Liver (tissue), 3 donors: Measurements from ENCODE around the gene ZBTB7B.

Experiments used
- SP1 ChIP-seq: IDR thresholded peaks from 2 replicates; pipeline ENCODE4 v1.6.1; 2018; ENCODE audit warnings: antibody characterized with exemption, mild to moderate bottlenecking
- TF ChIP-seq, protein P1 (sequence below): fragments of 150-350 bp; IDR thresholded peaks from 2 replicates; pipeline ENCODE4 v1.5.1; 2017; ENCODE audit warnings: improper control_type of control experiment, low read depth, low read length; ENCODE audit not compliant: missing input control
- TF ChIP-seq, protein P2 (sequence below): IDR thresholded peaks from 2 replicates; pipeline ENCODE4 v1.6.1; 2016; ENCODE audit warnings: antibody characterized with exemption, mild to moderate bottlenecking
- TF ChIP-seq, protein P3 (sequence below): IDR thresholded peaks from 2 replicates; pipeline ENCODE4 v1.6.1; 2016; ENCODE audit warnings: antibody characterized with exemption
- donor health status: healthy.
- donor health status: healthy.

DNA sequence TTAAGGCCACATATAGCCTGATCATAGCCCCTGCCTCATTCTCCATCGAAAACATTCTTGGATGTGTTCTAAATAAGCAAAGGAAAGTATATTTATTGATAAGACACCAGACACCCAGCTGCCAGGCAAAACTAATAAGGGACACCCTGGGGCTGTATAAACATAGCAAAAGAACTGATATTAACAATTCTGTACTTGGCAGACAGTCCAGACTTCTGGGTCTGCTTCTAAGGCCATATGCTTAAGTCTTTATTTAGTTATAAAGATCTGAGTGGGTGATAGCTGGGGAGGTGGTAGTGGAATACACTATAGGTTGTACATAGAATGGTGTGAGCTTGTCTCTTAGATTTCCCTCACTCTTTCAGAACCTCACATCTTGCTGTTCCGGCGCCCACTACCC is 24.2 kb upstream of the ZBTB7B start:
- TF ChIP-seq, protein P1, sequence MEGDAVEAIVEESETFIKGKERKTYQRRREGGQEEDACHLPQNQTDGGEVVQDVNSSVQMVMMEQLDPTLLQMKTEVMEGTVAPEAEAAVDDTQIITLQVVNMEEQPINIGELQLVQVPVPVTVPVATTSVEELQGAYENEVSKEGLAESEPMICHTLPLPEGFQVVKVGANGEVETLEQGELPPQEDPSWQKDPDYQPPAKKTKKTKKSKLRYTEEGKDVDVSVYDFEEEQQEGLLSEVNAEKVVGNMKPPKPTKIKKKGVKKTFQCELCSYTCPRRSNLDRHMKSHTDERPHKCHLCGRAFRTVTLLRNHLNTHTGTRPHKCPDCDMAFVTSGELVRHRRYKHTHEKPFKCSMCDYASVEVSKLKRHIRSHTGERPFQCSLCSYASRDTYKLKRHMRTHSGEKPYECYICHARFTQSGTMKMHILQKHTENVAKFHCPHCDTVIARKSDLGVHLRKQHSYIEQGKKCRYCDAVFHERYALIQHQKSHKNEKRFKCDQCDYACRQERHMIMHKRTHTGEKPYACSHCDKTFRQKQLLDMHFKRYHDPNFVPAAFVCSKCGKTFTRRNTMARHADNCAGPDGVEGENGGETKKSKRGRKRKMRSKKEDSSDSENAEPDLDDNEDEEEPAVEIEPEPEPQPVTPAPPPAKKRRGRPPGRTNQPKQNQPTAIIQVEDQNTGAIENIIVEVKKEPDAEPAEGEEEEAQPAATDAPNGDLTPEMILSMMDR, result no peak
- TF ChIP-seq, protein P2, sequence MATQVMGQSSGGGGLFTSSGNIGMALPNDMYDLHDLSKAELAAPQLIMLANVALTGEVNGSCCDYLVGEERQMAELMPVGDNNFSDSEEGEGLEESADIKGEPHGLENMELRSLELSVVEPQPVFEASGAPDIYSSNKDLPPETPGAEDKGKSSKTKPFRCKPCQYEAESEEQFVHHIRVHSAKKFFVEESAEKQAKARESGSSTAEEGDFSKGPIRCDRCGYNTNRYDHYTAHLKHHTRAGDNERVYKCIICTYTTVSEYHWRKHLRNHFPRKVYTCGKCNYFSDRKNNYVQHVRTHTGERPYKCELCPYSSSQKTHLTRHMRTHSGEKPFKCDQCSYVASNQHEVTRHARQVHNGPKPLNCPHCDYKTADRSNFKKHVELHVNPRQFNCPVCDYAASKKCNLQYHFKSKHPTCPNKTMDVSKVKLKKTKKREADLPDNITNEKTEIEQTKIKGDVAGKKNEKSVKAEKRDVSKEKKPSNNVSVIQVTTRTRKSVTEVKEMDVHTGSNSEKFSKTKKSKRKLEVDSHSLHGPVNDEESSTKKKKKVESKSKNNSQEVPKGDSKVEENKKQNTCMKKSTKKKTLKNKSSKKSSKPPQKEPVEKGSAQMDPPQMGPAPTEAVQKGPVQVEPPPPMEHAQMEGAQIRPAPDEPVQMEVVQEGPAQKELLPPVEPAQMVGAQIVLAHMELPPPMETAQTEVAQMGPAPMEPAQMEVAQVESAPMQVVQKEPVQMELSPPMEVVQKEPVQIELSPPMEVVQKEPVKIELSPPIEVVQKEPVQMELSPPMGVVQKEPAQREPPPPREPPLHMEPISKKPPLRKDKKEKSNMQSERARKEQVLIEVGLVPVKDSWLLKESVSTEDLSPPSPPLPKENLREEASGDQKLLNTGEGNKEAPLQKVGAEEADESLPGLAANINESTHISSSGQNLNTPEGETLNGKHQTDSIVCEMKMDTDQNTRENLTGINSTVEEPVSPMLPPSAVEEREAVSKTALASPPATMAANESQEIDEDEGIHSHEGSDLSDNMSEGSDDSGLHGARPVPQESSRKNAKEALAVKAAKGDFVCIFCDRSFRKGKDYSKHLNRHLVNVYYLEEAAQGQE, result no peak
- TF ChIP-seq, protein P3, sequence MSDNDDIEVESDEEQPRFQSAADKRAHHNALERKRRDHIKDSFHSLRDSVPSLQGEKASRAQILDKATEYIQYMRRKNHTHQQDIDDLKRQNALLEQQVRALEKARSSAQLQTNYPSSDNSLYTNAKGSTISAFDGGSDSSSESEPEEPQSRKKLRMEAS, result no peak
- no peak for TF ChIP-seq SP1
